IMR-90 (cell line): Measurements from ENCODE around the gene EPC2. TPM values are rescaled to one million over a fixed set of nuclear protein-coding genes. Genes with fewer than 3 reads are reported as not detected.

ENCODE experiments used
- ATAC-seq: fragments of 200-7000 bp; cut with Tn5 transposase; 2 replicates; pipeline ENCODE4 v1.9.1; 2020; ENCODE audit warnings: low read depth, mild to moderate bottlenecking, moderate library complexity
- BruUV-seq: library from RNA; stranded (reverse); fragments of 400-500 nt; replicated peaks from 2 replicates; lab custom pipeline; 2021; lab: Mats Ljungman, UMichigan
- CTCF ChIA-PET: fragments of 300-600 bp; formaldehyde crosslinking; extraction: SDS; loops from one replicate; lab custom pipeline; 2021; ENCODE audit warnings: antibody characterized with exemption; lab: Yijun Ruan, JAX
- POLR2A ChIA-PET: fragments of 300-600 bp; sonication (Branson Sonifier 250); formaldehyde crosslinking; loops from one replicate; lab custom pipeline; 2022; ENCODE audit warnings: antibody characterized with exemption; ENCODE audit not compliant: unreplicated experiment; lab: Charles Lee
- DNase-seq: peaks from one replicate; pipeline ENCODE4 v3.0.0; 2013
- H2AFZ ChIP-seq: replicated peaks from 2 replicates; pipeline ENCODE3; 2013; ENCODE audit warnings: low read length, mild to moderate bottlenecking; ENCODE audit not compliant: poor library complexity
- H2AK5ac ChIP-seq: 2 replicates; pipeline ENCODE4 v1.6.1; 2013; ENCODE audit warnings: low read depth, low read length, inconsistent platforms
- H2AK9ac ChIP-seq: replicated peaks from 2 replicates; pipeline ENCODE3; 2013; ENCODE audit warnings: mild to moderate bottlenecking, low read depth, low read length, moderate library complexity; ENCODE audit not compliant: poor library complexity
- H2BK120ac ChIP-seq: 2 replicates; pipeline ENCODE4 v1.6.1; 2013; ENCODE audit warnings: low read depth, low read length, inconsistent platforms
- H2BK15ac ChIP-seq: 3 replicates; pipeline ENCODE4 v1.6.1; 2013; ENCODE audit warnings: low read depth, low read length, inconsistent platforms
- H2BK20ac ChIP-seq: 2 replicates; pipeline ENCODE4 v1.6.1; 2013; ENCODE audit warnings: low read depth, mild to moderate bottlenecking, inconsistent platforms, low read length, moderate library complexity
- H2BK5ac ChIP-seq: 2 replicates; pipeline ENCODE4 v1.6.1; 2013; ENCODE audit warnings: mild to moderate bottlenecking, low read depth, low read length, inconsistent platforms; ENCODE audit not compliant: poor library complexity, severe bottlenecking
- H3K14ac ChIP-seq: replicated peaks from 2 replicates; pipeline ENCODE4 v1.6.1; 2013; ENCODE audit warnings: low read depth, low read length, inconsistent platforms
- H3K18ac ChIP-seq: 2 replicates; pipeline ENCODE4 v1.6.1; 2013; ENCODE audit warnings: low read depth, low read length, control low read depth
- H3K23ac ChIP-seq: 2 replicates; pipeline ENCODE4 v1.6.1; 2013; ENCODE audit warnings: low read depth, low read length, inconsistent platforms
- H3K27ac ChIP-seq: 2 replicates; pipeline ENCODE4 v1.5.1; 2013; ENCODE audit warnings: mild to moderate bottlenecking, control low read depth, low read length; ENCODE audit not compliant: insufficient read depth
- H3K27me3 ChIP-seq: 2 replicates; pipeline ENCODE4 v1.6.1; 2013; ENCODE audit warnings: low read length; ENCODE audit not compliant: control insufficient read depth, insufficient read depth
- H3K36me3 ChIP-seq: 2 replicates; pipeline ENCODE4 v1.6.1; 2013; ENCODE audit warnings: low read length, mixed read lengths; ENCODE audit not compliant: control insufficient read depth, insufficient read depth
- H3K4ac ChIP-seq: 2 replicates; pipeline ENCODE4 v1.6.1; 2013; ENCODE audit warnings: low read depth, low read length, inconsistent platforms
- H3K4me1 ChIP-seq: 2 replicates; pipeline ENCODE4 v1.6.1; 2013; ENCODE audit warnings: low read length, mixed read lengths; ENCODE audit not compliant: control insufficient read depth, insufficient read depth
- H3K4me2 ChIP-seq: 2 replicates; pipeline ENCODE4 v1.6.1; 2013; ENCODE audit warnings: low read depth, mild to moderate bottlenecking, control low read depth, low read length, moderate library complexity
- H3K4me3 ChIP-seq: 2 replicates; pipeline ENCODE4 v1.5.1; 2013; ENCODE audit warnings: low read depth, mild to moderate bottlenecking, control low read depth, low read length, moderate library complexity; ENCODE audit not compliant: insufficient read depth
- H3K56ac ChIP-seq: 2 replicates; pipeline ENCODE4 v1.6.1; 2013; ENCODE audit warnings: low read length, inconsistent platforms; ENCODE audit not compliant: insufficient read depth; ENCODE audit errors: extremely low read depth
- H3K79me1 ChIP-seq, 2 experiments: 2 replicates each; pipeline ENCODE4 v1.6.1; 2013; ENCODE audit warnings: low read length in 2 of 2, inconsistent platforms in 1 of 2, low read depth in 1 of 2
- H3K9ac ChIP-seq: 2 replicates; pipeline ENCODE4 v1.6.1; 2013; ENCODE audit warnings: low read depth, low read length, control low read depth
- H3K9me1 ChIP-seq: 2 replicates; pipeline ENCODE4 v1.6.1; 2013; ENCODE audit warnings: low read length, inconsistent platforms; ENCODE audit not compliant: insufficient read depth
- H3K9me3 ChIP-seq: 2 replicates; pipeline ENCODE4 v1.6.1; 2013; ENCODE audit warnings: low read length; ENCODE audit not compliant: control insufficient read depth, insufficient read depth
- H4K20me1 ChIP-seq: 2 replicates; pipeline ENCODE4 v1.6.1; 2013; ENCODE audit warnings: low read length, inconsistent platforms; ENCODE audit not compliant: insufficient read depth
- H4K5ac ChIP-seq: 2 replicates; pipeline ENCODE4 v1.6.1; 2013; ENCODE audit warnings: mild to moderate bottlenecking, low read depth, low read length, control low read depth
- H4K8ac ChIP-seq, 2 experiments: 2 replicates each; pipeline ENCODE4 v1.6.1; 2013; ENCODE audit warnings: low read depth in 2 of 2, low read length in 2 of 2, control low read depth in 1 of 2, inconsistent platforms in 1 of 2
- H4K91ac ChIP-seq: 2 replicates; pipeline ENCODE4 v1.6.1; 2013; ENCODE audit warnings: low read depth, low read length, inconsistent platforms; ENCODE audit not compliant: insufficient read depth
- BHLHE40 ChIP-seq: fragments of 150-350 bp; IDR thresholded peaks from 2 replicates; pipeline ENCODE4 v1.6.1; 2016; ENCODE audit warnings: mild to moderate bottlenecking, low read depth, low read length
- CEBPB ChIP-seq: IDR thresholded peaks from 2 replicates; pipeline ENCODE4 v1.6.1; 2012; ENCODE audit warnings: low read depth, low read length, improper control_type of control experiment
- CHD1 ChIP-seq: IDR thresholded peaks from 2 replicates; pipeline ENCODE4 v1.6.1; 2012; ENCODE audit warnings: low read depth, low read length, improper control_type of control experiment
- ELK1 ChIP-seq: fragments of 150-350 bp; IDR thresholded peaks from 2 replicates; pipeline ENCODE4 v1.6.1; 2016; ENCODE audit warnings: low read depth, mild to moderate bottlenecking, low read length, moderate library complexity, borderline replicate concordance
- FOS ChIP-seq: fragments of 150-350 bp; IDR thresholded peaks from 2 replicates; pipeline ENCODE4 v1.6.1; 2016; ENCODE audit warnings: low read depth, low read length
- MAFK ChIP-seq: IDR thresholded peaks from 2 replicates; pipeline ENCODE4 v1.6.1; 2012; ENCODE audit warnings: low read depth, low read length, improper control_type of control experiment
- MAZ ChIP-seq: IDR thresholded peaks from 2 replicates; pipeline ENCODE4 v1.6.1; 2012; ENCODE audit warnings: low read depth, mild to moderate bottlenecking, low read length, improper control_type of control experiment, moderate library complexity, borderline replicate concordance
- MXI1 ChIP-seq: IDR thresholded peaks from 2 replicates; pipeline ENCODE4 v1.6.1; 2012; ENCODE audit warnings: low read depth, mild to moderate bottlenecking, low read length, moderate library complexity, borderline replicate concordance
- NFE2L2 ChIP-seq: fragments of 150-350 bp; IDR thresholded peaks from 2 replicates; pipeline ENCODE4 v1.6.1; 2016; ENCODE audit warnings: low read depth, mild to moderate bottlenecking, low read length
- POLR2A ChIP-seq: IDR thresholded peaks from 2 replicates; pipeline ENCODE4 v1.6.1; 2012; ENCODE audit warnings: mild to moderate bottlenecking, low read depth, low read length
- RAD21 ChIP-seq: IDR thresholded peaks from 2 replicates; pipeline ENCODE4 v1.6.1; 2012; ENCODE audit warnings: low read length, improper control_type of control experiment
- RCOR1 ChIP-seq: IDR thresholded peaks from 2 replicates; pipeline ENCODE4 v1.6.1; 2012; ENCODE audit warnings: mild to moderate bottlenecking, low read length, improper control_type of control experiment; ENCODE audit not compliant: insufficient replicate concordance
- RFX5 ChIP-seq: IDR thresholded peaks from 2 replicates; pipeline ENCODE4 v1.8.0; 2012; ENCODE audit warnings: low read depth, mild to moderate bottlenecking, low read length, moderate library complexity
- SMC3 ChIP-seq: fragments of 150-350 bp; IDR thresholded peaks from 2 replicates; pipeline ENCODE4 v1.6.1; 2016; ENCODE audit warnings: low read depth, mild to moderate bottlenecking, antibody characterized with exemption, low read length, moderate library complexity
- USF2 ChIP-seq: fragments of 150-350 bp; IDR thresholded peaks from 2 replicates; pipeline ENCODE4 v1.6.1; 2017; ENCODE audit warnings: mild to moderate bottlenecking, antibody characterized with exemption, low read length, low read depth
- WGBS, 2 experiments: methylation state at CpG; one replicate each; pipeline versions ENCODE4 v1.1.5 to v1.1.7; 2013; ENCODE audit warnings: missing lambda C conversion rate in 2 of 2; ENCODE audit not compliant: insufficient read length in 1 of 2; ENCODE audit errors: extremely low coverage in 2 of 2; 5-methylcytosine and 5-hydroxymethylcytosine counted together
- dilution Hi-C: fragments of 300-500 bp; cut with HindIII; formaldehyde crosslinking; loops from one replicate; pipeline ENCODE4 v1.14.3; 2018; ENCODE audit warnings: low sequenced_read_pairs; ENCODE audit not compliant: unreplicated experiment
- in situ Hi-C: fragments of 300-500 bp; cut with MboI; formaldehyde crosslinking; loops from 3 replicates; pipeline ENCODE4 v1.14.3; 2019; ENCODE audit warnings: low sequenced_read_pairs, inconsistent platforms, mixed read lengths
- intact Hi-C: fragments of 100-400 bp; cut with micrococcal nuclease; formaldehyde crosslinking; loops from 2 replicates; pipeline ENCODE4 v1.10.0; 2022
- polyA plus RNA-seq, 3 experiments: library from polyadenylated mRNA; depleted of rRNA; stranded (reverse); fragments of >200 nt; gene quantifications; 2 replicates each; pipeline ENCODE4 v1.2.3, GENCODE V29; 2012; ENCODE audit warnings: low replicate concordance in 1 of 3
- total RNA-seq: library from RNA; depleted of rRNA; stranded (reverse); fragments of >200 nt; gene quantifications from 2 replicates; pipeline ENCODE4 v1.2.3, GENCODE V29; 2012
- TF ChIP-seq, protein P1 (sequence below): conservative IDR thresholded peaks from 2 replicates; pipeline ENCODE4 v1.5.1; 2012; ENCODE audit warnings: mild to moderate bottlenecking, low read depth, low read length, improper control_type of control experiment

The EPC2 gene
- total and polyA plus RNA-seq, 2 of the 4 experiments (the other 2 are of a cell fraction) = 10.6 to 22.6 TPM

- Histone ChIP-seq H3K18ac (no peak overlapping the region), H3K9me1 (no peaks in the 10 kb centered on the region), H3K9me3 (no peaks in the 10 kb centered on the region), H2BK5ac (no peak overlapping the region), H2BK120ac (no peak overlapping the region), H3K27ac (no peak overlapping the region), H2AK5ac (no peak overlapping the region), H3K4me2 (no peak overlapping the region), H2AFZ (no peak overlapping the region), H3K36me3 (no peaks in the 10 kb centered on the region), H3K27me3 (peaks cover 21% of the 10 kb centered on the region), H3K4ac (no peak overlapping the region), H2BK15ac (no peak overlapping the region), H3K79me1 (peaks cover 0 to 2% of the 10 kb centered on the region in 2 experiments; a peak in 1 of 4 replicates), H3K23ac (no peak overlapping the region), H3K4me3 (no peak overlapping the region), H4K20me1 (peaks cover 5% of the 10 kb centered on the region; the same call in 1 of the 2 replicates), H3K56ac (no peak overlapping the region), H2BK20ac (no peak overlapping the region), H4K91ac (no peak overlapping the region), H3K14ac (no peak overlapping the region), H4K5ac (no peak overlapping the region), H4K8ac (no peak overlapping the region), H3K4me1 (no peaks in the 10 kb centered on the region), H3K9ac (no peak overlapping the region), H2AK9ac (no peak overlapping the region)
- ChIA-PET POLR2A (interaction anchor here (0.6 kb wide), 2 partner anchors 25 to 791 kb away, joined by 3 read pairs; no protein-coding TSS in a partner anchor), CTCF (interaction anchor here (0.7 to 1.3 kb wide), 2 partner anchors 311 to 349 kb away, joined by 4 read pairs; no protein-coding TSS in a partner anchor)
- ATAC-seq (no peak), DNase-seq (peak; percentile 25)
- intact Hi-C loops = loop anchor here (1.0 to 10.0 kb wide), 3 partner anchors 287 to 924 kb away; no protein-coding TSS in a partner anchor
- no TSS peak for BruUV-seq
- no CpG with 5 or more reads among the region's 5 CpGs for WGBS, 2 experiments
- TF ChIP-seq USF2 = no peak
- no peak for TF ChIP-seq MAZ
- TF ChIP-seq POLR2A = no peak
- TF ChIP-seq MAFK = no peak
- TF ChIP-seq, protein P1, sequence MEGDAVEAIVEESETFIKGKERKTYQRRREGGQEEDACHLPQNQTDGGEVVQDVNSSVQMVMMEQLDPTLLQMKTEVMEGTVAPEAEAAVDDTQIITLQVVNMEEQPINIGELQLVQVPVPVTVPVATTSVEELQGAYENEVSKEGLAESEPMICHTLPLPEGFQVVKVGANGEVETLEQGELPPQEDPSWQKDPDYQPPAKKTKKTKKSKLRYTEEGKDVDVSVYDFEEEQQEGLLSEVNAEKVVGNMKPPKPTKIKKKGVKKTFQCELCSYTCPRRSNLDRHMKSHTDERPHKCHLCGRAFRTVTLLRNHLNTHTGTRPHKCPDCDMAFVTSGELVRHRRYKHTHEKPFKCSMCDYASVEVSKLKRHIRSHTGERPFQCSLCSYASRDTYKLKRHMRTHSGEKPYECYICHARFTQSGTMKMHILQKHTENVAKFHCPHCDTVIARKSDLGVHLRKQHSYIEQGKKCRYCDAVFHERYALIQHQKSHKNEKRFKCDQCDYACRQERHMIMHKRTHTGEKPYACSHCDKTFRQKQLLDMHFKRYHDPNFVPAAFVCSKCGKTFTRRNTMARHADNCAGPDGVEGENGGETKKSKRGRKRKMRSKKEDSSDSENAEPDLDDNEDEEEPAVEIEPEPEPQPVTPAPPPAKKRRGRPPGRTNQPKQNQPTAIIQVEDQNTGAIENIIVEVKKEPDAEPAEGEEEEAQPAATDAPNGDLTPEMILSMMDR = peak; percentile 24; the same call in 1 of the 2 replicates
- TF ChIP-seq CHD1 = no peak
- no peak for TF ChIP-seq NFE2L2
- TF ChIP-seq RFX5 = no peak
- peak; percentile 43 for TF ChIP-seq RAD21
- TF ChIP-seq MXI1 = no peak
- no peak for TF ChIP-seq CEBPB
- no peak for TF ChIP-seq FOS
- TF ChIP-seq ELK1 = no peak
- TF ChIP-seq RCOR1 = no peak
- peak; percentile 31; the same call in 1 of the 2 replicates for TF ChIP-seq SMC3
- no peak for TF ChIP-seq BHLHE40
- in situ Hi-C loops = loop anchor here (25.0 kb wide), 2 partner anchors 322 to 672 kb away; no protein-coding TSS in a partner anchor
- dilution Hi-C loops = no loop called here
Measured at GRCh38 chr2:148640767-148641166, 3.8 kb upstream of the EPC2 start.
